Endothelial cell of umbilical vein (primary cell): ENCODE data around the gene SLC4A4. TPM values are rescaled to one million over a fixed set of nuclear protein-coding genes. Genes with fewer than 3 reads are reported as not detected.

Source experiments
- BruUV-seq: library from RNA; stranded (reverse); fragments of 400-500 nt; replicated peaks from 2 replicates; lab custom pipeline; 2021; lab: Mats Ljungman, UMichigan
- CTCF ChIA-PET: fragments of 300-600, 350-600 bp; sonication (Branson Sonifier 250); formaldehyde crosslinking; loops from one replicate; lab custom pipeline; 2021; ENCODE audit warnings: antibody characterized with exemption, inconsistent platforms; lab: Charles Lee
- POLR2A ChIA-PET: fragments of 300-600, 350-600 bp; sonication (Branson Sonifier 250); formaldehyde crosslinking; loops from one replicate; lab custom pipeline; 2021; ENCODE audit warnings: antibody characterized with exemption, inconsistent platforms; lab: Charles Lee
- DNase-seq: peaks from one replicate; pipeline ENCODE4 v3.0.0-alpha.2; 2011; ENCODE audit warnings: low read depth, low spot score
- FAIRE-seq: peaks from 2 replicates; lab custom pipeline; 2011; peaks lifted over from hg19 to GRCh38; lab: Jason Lieb, UNC
- H2AFZ ChIP-seq: 2 replicates; pipeline ENCODE4 v1.6.0; 2012; ENCODE audit warnings: low read depth, low read length, control low read depth, inconsistent platforms
- H3K27ac ChIP-seq: 2 replicates; pipeline ENCODE4 v1.5.1; 2011; ENCODE audit warnings: low read depth, mild to moderate bottlenecking, control low read depth, low read length, moderate library complexity; ENCODE audit not compliant: insufficient read depth
- H3K27me3 ChIP-seq, 2 experiments: 2 replicates each; pipeline versions ENCODE4 v1.6.0 to v1.6.1; 2011; ENCODE audit warnings: low read length in 2 of 2, mixed read lengths in 1 of 2; ENCODE audit not compliant: control insufficient read depth in 2 of 2, insufficient read depth in 2 of 2
- H3K36me3 ChIP-seq, 2 experiments: 2 replicates in 1 of 2; 3 replicates in 1 of 2; pipeline ENCODE4 v1.5.1; 2011; ENCODE audit warnings: low read length in 2 of 2, mild to moderate bottlenecking in 1 of 2, moderate library complexity in 1 of 2; ENCODE audit not compliant: control insufficient read depth in 2 of 2, insufficient read depth in 2 of 2; ENCODE audit errors: extremely low read depth in 1 of 2
- H3K4me1 ChIP-seq: 3 replicates; pipeline ENCODE4 v1.5.1; 2011; ENCODE audit warnings: mild to moderate bottlenecking, low read length; ENCODE audit not compliant: control insufficient read depth, insufficient read depth; ENCODE audit errors: extremely low read depth
- H3K4me2 ChIP-seq: 2 replicates; pipeline ENCODE4 v1.6.1; 2011; ENCODE audit warnings: low read length, control low read depth, mixed read lengths; ENCODE audit not compliant: insufficient read depth
- H3K4me3 ChIP-seq, 3 experiments: fragments of 200-600 bp in 1 of 3; sonication (generic), shearing (Covaris generic) in 1 of 3; replicated peaks in 1 of 3; 2 replicates each; pipeline ENCODE4 v1.5.1; 2011 to 2016; ENCODE audit warnings: control low read depth in 3 of 3, low read length in 3 of 3, mild to moderate bottlenecking in 2 of 3, inconsistent platforms in 1 of 3, low read depth in 1 of 3, moderate library complexity in 1 of 3; ENCODE audit not compliant: insufficient read depth in 1 of 3
- H3K79me2 ChIP-seq: 2 replicates; pipeline ENCODE4 v1.6.0; 2012; ENCODE audit warnings: low read length, inconsistent platforms; ENCODE audit not compliant: control insufficient read depth, insufficient read depth
- H3K9ac ChIP-seq: replicated peaks from 2 replicates; pipeline ENCODE3; 2011; ENCODE audit warnings: low read length, control low read depth; ENCODE audit not compliant: insufficient read depth; ENCODE audit errors: extremely low read depth
- H3K9me1 ChIP-seq: replicated peaks from 3 replicates; pipeline ENCODE4 v1.6.0; 2011; ENCODE audit warnings: mild to moderate bottlenecking, low read length; ENCODE audit not compliant: control insufficient read depth, insufficient read depth; ENCODE audit errors: extremely low read depth
- H3K9me3 ChIP-seq: replicated peaks from 2 replicates; pipeline ENCODE4 v1.5.1; 2012; ENCODE audit warnings: low read length, inconsistent platforms; ENCODE audit not compliant: control insufficient read depth, insufficient read depth
- H4K20me1 ChIP-seq: replicated peaks from 2 replicates; pipeline ENCODE3; 2011; ENCODE audit warnings: mild to moderate bottlenecking, low read length; ENCODE audit not compliant: control insufficient read depth, insufficient read depth; ENCODE audit errors: extremely low read depth
- EZH2 ChIP-seq: IDR thresholded peaks from 2 replicates; pipeline ENCODE4 v1.6.1; 2012; ENCODE audit warnings: borderline replicate concordance, low read depth, mild to moderate bottlenecking, moderate library complexity, low read length, inconsistent platforms; ENCODE audit not compliant: severe bottlenecking
- FOS ChIP-seq: IDR thresholded peaks from 2 replicates; pipeline ENCODE4 v1.6.1; 2011; ENCODE audit warnings: mild to moderate bottlenecking, low read length, moderate library complexity, borderline replicate concordance; ENCODE audit not compliant: insufficient read depth
- GATA2 ChIP-seq: IDR thresholded peaks from 2 replicates; pipeline ENCODE4 v1.7.0; 2011; ENCODE audit warnings: low read depth, mild to moderate bottlenecking, moderate library complexity, mixed read lengths, low read length; ENCODE audit not compliant: insufficient read length, insufficient read depth
- JUN ChIP-seq: IDR thresholded peaks from 2 replicates; pipeline ENCODE4 v1.6.1; 2011; ENCODE audit warnings: borderline replicate concordance, low read depth; ENCODE audit not compliant: insufficient read length, insufficient read depth
- MYC ChIP-seq: IDR thresholded peaks from one replicate; pipeline ENCODE4 v1.6.1; 2011; ENCODE audit warnings: mild to moderate bottlenecking, low read depth, low read length
- POLR2A ChIP-seq: IDR thresholded peaks from 2 replicates; pipeline ENCODE4 v1.6.1; 2012; ENCODE audit warnings: low read depth, mild to moderate bottlenecking, control low read depth, low read length
- POLR2AphosphoS5 ChIP-seq: IDR thresholded peaks from 2 replicates; pipeline ENCODE4 v1.6.1; 2012; ENCODE audit warnings: low read depth, mild to moderate bottlenecking, control low read depth, low read length, moderate library complexity; ENCODE audit not compliant: insufficient read depth
- dilution Hi-C: fragments of 300-500 bp; cut with MboI; formaldehyde crosslinking; loops from one replicate; pipeline ENCODE4 v1.15.0; 2019; ENCODE audit warnings: low sequenced_read_pairs; ENCODE audit not compliant: extremely low pct_ligation_motif_present
- intact Hi-C: fragments of 100-400 bp; cut with micrococcal nuclease; formaldehyde crosslinking; loops from one replicate; pipeline ENCODE4 v1.10.0; 2022
- polyA plus RNA-seq, 4 experiments: library from polyadenylated mRNA; depleted of rRNA in 3 of 4; stranded (reverse) in 3 of 4; unstranded in 1 of 4; fragments of >200 nt; gene quantifications; 2 replicates each; pipeline versions ENCODE4 v1.2.1 to v1.2.3, GENCODE V29; 2011 to 2012; ENCODE audit warnings: missing spikeins in 1 of 4
- total RNA-seq: library from RNA; stranded (reverse); gene quantifications from 2 replicates; pipeline ENCODE4 v1.2.3, GENCODE V29; 2021
- TF ChIP-seq, protein P1 (sequence below): IDR thresholded peaks from 2 replicates; pipeline ENCODE4 v1.6.1; 2011; ENCODE audit not compliant: insufficient read depth, insufficient read length
- TF ChIP-seq, protein P2 (sequence below), 2 donors: IDR thresholded peaks; 1 replicate in 1 of 2; 2 replicates in 1 of 2; pipeline ENCODE4 v1.5.1; 2011; ENCODE audit warnings: low read length in 2 of 2, mild to moderate bottlenecking in 2 of 2, moderate library complexity in 2 of 2, control low read depth in 1 of 2, inconsistent platforms in 1 of 2, low read depth in 1 of 2; ENCODE audit not compliant: insufficient read depth in 1 of 2; ENCODE audit errors: extremely low read depth in 1 of 2

The SLC4A4 gene
- total and polyA plus RNA-seq, 2 donors (not counting 3 experiments of a cell fraction or from before 2014, with no cell fraction given): not detected

DNA sequence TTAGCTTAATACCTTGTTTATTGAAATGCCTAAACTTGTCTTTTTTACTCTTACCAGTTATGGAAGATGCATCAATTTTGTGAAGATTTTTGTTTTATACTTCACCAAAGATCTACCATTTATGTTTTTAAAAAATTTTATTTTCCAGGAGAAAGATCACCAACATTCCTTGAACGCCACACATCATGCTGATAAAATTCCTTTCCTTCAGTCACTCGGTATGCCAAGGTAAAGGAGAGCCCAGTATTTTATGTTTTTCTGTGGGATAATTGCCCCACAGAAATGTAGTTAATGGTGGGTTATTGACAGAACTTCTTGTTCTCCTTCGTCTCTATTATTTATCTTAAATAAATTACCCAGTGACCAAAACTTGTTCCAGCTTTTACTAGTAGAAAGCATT is 228.0 kb downstream of the SLC4A4 start:
- no peak overlapping the region for H2AFZ ChIP-seq
- ChIA-PET CTCF (no interaction called here), POLR2A (no interaction called here)
- DNase-seq (no peak), FAIRE-seq (no peak)
- H3K36me3 ChIP-seq: no peaks in the 10 kb centered on the region
- intact Hi-C loops: no loop called here
- no peak for TF ChIP-seq JUN
- no peak for TF ChIP-seq POLR2A
- TF ChIP-seq EZH2: no peak
- no peak for TF ChIP-seq FOS
- TF ChIP-seq, protein P1, sequence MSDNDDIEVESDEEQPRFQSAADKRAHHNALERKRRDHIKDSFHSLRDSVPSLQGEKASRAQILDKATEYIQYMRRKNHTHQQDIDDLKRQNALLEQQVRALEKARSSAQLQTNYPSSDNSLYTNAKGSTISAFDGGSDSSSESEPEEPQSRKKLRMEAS: no peak
- no peak for TF ChIP-seq GATA2
- TF ChIP-seq, protein P2, sequence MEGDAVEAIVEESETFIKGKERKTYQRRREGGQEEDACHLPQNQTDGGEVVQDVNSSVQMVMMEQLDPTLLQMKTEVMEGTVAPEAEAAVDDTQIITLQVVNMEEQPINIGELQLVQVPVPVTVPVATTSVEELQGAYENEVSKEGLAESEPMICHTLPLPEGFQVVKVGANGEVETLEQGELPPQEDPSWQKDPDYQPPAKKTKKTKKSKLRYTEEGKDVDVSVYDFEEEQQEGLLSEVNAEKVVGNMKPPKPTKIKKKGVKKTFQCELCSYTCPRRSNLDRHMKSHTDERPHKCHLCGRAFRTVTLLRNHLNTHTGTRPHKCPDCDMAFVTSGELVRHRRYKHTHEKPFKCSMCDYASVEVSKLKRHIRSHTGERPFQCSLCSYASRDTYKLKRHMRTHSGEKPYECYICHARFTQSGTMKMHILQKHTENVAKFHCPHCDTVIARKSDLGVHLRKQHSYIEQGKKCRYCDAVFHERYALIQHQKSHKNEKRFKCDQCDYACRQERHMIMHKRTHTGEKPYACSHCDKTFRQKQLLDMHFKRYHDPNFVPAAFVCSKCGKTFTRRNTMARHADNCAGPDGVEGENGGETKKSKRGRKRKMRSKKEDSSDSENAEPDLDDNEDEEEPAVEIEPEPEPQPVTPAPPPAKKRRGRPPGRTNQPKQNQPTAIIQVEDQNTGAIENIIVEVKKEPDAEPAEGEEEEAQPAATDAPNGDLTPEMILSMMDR (IDR thresholded peaks at IDR 0.05; ENCODE audit: extremely low read depth in 1 of 2, insufficient read depth in 1 of 2, low read depth in 1 of 2, low read length in 2 of 2): no peak
- no peak for TF ChIP-seq MYC
- TF ChIP-seq POLR2AphosphoS5: no peak
- H3K9me1 ChIP-seq: no peaks in the 10 kb centered on the region
- BruUV-seq: no TSS peak
- H3K27ac ChIP-seq: no peak overlapping the region
- no peaks in the 10 kb centered on the region for H3K27me3 ChIP-seq
- H4K20me1 ChIP-seq: no peaks in the 10 kb centered on the region
- H3K4me3 ChIP-seq: no peak overlapping the region
- H3K9me3 ChIP-seq: no peaks in the 10 kb centered on the region
- no peaks in the 10 kb centered on the region for H3K4me1 ChIP-seq
- no peak overlapping the region for H3K4me2 ChIP-seq
- dilution Hi-C loops: no loop called here
- no peaks in the 10 kb centered on the region for H3K79me2 ChIP-seq
- no peak overlapping the region for H3K9ac ChIP-seq
